NB4 (cell line): ENCODE measurements around the gene FOXP4.
"Not testable (repeated sequence)": the region's sequence is repeated elsewhere in the genome, so short reads cannot be mapped to it uniquely, and the experiment has no call there.

ENCODE experiments used
- DNase-seq: peaks from one replicate; pipeline ENCODE4 v3.0.0; 2010; ENCODE audit warnings: low read depth
- H3K4me3 ChIP-seq: one replicate; pipeline ENCODE4 v1.5.1; 2011; ENCODE audit warnings: mild to moderate bottlenecking, low read depth, low read length, moderate library complexity
- CTCF ChIP-seq: IDR thresholded peaks from one replicate; pipeline ENCODE4 v1.5.1; 2012; ENCODE audit warnings: low read depth, low read length
- MAX ChIP-seq: IDR thresholded peaks from 2 replicates; pipeline ENCODE4 v1.6.1; 2011; ENCODE audit warnings: low read depth, low read length
- MYC ChIP-seq: IDR thresholded peaks from 2 replicates; pipeline ENCODE4 v1.6.1; 2011; ENCODE audit warnings: low read depth, low read length
- POLR2A ChIP-seq: IDR thresholded peaks from 2 replicates; pipeline ENCODE4 v1.6.1; 2011; ENCODE audit warnings: mild to moderate bottlenecking; ENCODE audit not compliant: insufficient read length; ENCODE audit errors: extremely low read depth

Gene FOXP4

DNA sequence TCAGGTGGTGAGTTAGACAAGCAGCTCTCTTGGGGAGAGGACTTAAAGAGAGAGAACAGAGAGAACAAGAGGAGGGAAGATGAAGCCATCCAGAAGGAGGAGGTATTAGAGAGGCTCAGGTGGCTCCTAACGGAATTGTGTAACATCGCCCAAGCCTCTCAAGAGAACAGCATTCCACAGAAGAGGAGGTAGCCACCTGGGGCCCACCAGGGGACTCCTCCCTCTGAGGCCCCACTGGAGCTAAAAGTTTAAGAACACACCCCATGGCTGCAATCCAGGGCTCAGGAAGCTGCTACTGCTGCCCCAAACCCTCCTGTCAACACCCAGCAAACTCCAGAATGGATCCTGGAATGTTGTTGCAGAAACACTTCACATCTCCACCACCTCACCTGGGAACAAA, 68.5 kb downstream of the FOXP4 start:
- TF ChIP-seq MAX, result no peak
- no peak for TF ChIP-seq POLR2A
- TF ChIP-seq MYC, result no peak
- TF ChIP-seq CTCF, result no peak
- DNase-seq, result no peak
- no peak overlapping the region for H3K4me3 ChIP-seq

GRCh38 chr6:41615311-41615710, 69.1 kb downstream of the FOXP4 start:
- DNase-seq, result no peak
- no peak overlapping the region for H3K4me3 ChIP-seq
- TF ChIP-seq POLR2A (no peak), MYC (no peak), CTCF (no peak), MAX (no peak)

- no peak for DNase-seq
- TF ChIP-seq POLR2A (no peak), MAX (no peak), CTCF (no peak), MYC (no peak)
- H3K4me3 ChIP-seq, result no peak overlapping the region
Measured at GRCh38 chr6:41618598-41618997, 72.4 kb downstream of the FOXP4 start.

GRCh38 chr6:41619193-41619592, 73.0 kb downstream of the FOXP4 start:
- H3K4me3 ChIP-seq, result not testable (repeated sequence)

DNA sequence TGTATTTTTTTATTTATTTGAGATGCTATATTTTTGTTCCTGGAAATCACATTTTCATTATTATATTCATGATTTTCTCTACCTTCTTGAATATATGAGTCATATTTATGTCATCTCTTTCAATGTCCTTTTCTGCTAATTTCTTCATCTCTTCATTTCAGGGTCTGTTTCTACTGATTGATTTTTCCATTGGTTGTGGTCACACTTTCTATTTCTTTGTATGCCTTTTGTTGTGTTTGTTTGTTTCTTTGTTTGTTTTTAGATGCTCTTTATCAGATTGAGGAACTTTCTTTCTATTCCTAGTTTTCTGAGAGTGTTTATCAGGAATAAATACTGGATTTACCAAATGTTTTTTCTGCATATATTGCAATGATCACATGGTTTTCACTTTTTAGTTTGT, 75.2 kb downstream of the FOXP4 start:
- no peak for DNase-seq
- TF ChIP-seq MAX (no peak), POLR2A (no peak), MYC (no peak), CTCF (no peak)
- no peak overlapping the region for H3K4me3 ChIP-seq

More at GRCh38 chr6:41619193-41619592, 73.0 kb downstream of the FOXP4 start:
- not testable (repeated sequence) for DNase-seq

- no peak overlapping the region for H3K4me3 ChIP-seq
- no peak for DNase-seq
- TF ChIP-seq POLR2A, result no peak
- TF ChIP-seq MYC, result no peak
- TF ChIP-seq CTCF, result no peak
- TF ChIP-seq MAX, result no peak
Measured at GRCh38 chr6:41621802-41622201, 75.6 kb downstream of the FOXP4 start.
